ENCODE results near the gene OR2V1. TPM values are rescaled to one million over a fixed set of nuclear protein-coding genes. Genes with fewer than 3 reads are reported as not detected.

OR2V1 gene
- total and polyA plus RNA-seq, 2 donors (not counting 1 experiment from before 2014, with no cell fraction given): not detected

- POLR2A ChIA-PET: no interaction called here
- Mint-ChIP-seq H3K4me1 (no peaks in the 10 kb centered on the region), H3K4me3 (no peak overlapping the region), H3K27ac (no peak overlapping the region), H3K9me3 (ENCODE audit: insufficient read depth) (no peaks in the 10 kb centered on the region), H3K27me3 (peaks cover 30% of the 10 kb centered on the region)
- H3K4me1 ChIP-seq (ENCODE audit: control insufficient read depth in 2 of 2, insufficient read depth in 2 of 2, low read length in 2 of 2): no peaks in the 10 kb centered on the region
- CTCF ChIA-PET: no interaction called here
- H4K20me1 ChIP-seq (ENCODE audit: control insufficient read depth, insufficient read depth, low read length, poor library complexity, severe bottlenecking): no peaks in the 10 kb centered on the region
- no peak for TF ChIP-seq EZH2 (IDR thresholded peaks at IDR 0.05; ENCODE audit: borderline replicate concordance, insufficient read depth, low read depth, low read length, poor library complexity, severe bottlenecking)
- TF ChIP-seq CTCF (IDR thresholded peaks at IDR 0.05): no peak
- no peak for ATAC-seq (ENCODE audit: low read depth)
- peaks cover 0 to 4% (median 0%) of the 10 kb centered on the region in 3 donors for H3K9me3 ChIP-seq (ENCODE audit: control extremely low read depth in 1 of 3, control insufficient read depth in 2 of 3, insufficient read depth in 1 of 3, low read length in 2 of 3)
- H2AFZ ChIP-seq (ENCODE audit: insufficient read depth, low read depth, low read length, poor library complexity, severe bottlenecking): no peak overlapping the region
- H3K4me2 ChIP-seq (replicated peaks; ENCODE audit: low read depth, low read length, poor library complexity, severe bottlenecking): no peak overlapping the region
- H3K9ac ChIP-seq (ENCODE audit: low read length): no peak overlapping the region
- no peak overlapping the region for H3K4me3 ChIP-seq (ENCODE audit: control extremely low read depth in 1 of 5, extremely low read depth in 1 of 5, insufficient read depth in 1 of 5, low read depth in 2 of 5, low read length in 4 of 5)
- H3K27ac ChIP-seq (ENCODE audit: low read length in 2 of 2): no peak overlapping the region
- DNase-seq: no peak
- intact Hi-C loops (cut with micrococcal nuclease): loop anchor here (10.0 kb wide), 1 partner anchor 49 kb away; no protein-coding TSS in a partner anchor
- H3K79me2 ChIP-seq (ENCODE audit: control insufficient read depth, insufficient read depth, low read length): no peaks in the 10 kb centered on the region
- H3K36me3 ChIP-seq (replicated peaks in 1 of 2; ENCODE audit: control extremely low read depth in 1 of 2, control insufficient read depth in 1 of 2, extremely low read depth in 1 of 2, insufficient read depth in 2 of 2, low read length in 1 of 2): no peaks in the 10 kb centered on the region
- peaks cover 0 to 7% (median 1%) of the 10 kb centered on the region in 4 experiments for H3K27me3 ChIP-seq (replicated peaks in 1 of 4; ENCODE audit: control extremely low read depth in 1 of 4, control insufficient read depth in 3 of 4, insufficient read depth in 4 of 4, low read length in 3 of 4)
- 80% methylated on average over 3 of the region's 5 CpGs for WGBS (ENCODE audit: insufficient coverage)
Observed at GRCh38 chr5:181153814-181154213, 22.8 kb upstream of the OR2V1 start.

DNA sequence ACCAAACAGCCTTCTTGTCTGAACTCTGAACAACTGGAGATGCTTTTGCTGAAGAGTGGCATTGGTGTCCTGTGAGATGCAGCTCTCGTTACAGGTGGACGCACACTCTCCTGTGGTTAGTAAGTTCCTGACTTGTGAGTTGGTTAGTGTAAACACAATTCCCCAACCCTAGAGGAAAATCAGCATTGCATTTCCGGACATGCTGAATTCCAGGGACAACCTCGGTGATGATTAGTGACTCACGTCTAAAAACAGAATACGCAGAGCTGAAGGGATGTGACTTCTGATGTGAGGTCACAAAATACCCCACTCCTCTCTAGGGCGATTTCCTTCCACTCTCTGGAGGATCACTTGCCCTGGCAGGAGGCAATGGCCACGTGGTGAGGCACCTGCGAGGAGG, 21.4 kb upstream of the OR2V1 start:
- Histone ChIP-seq H3K4me1 (ENCODE audit: control insufficient read depth in 2 of 2, insufficient read depth in 2 of 2, low read length in 2 of 2) (no peaks in the 10 kb centered on the region), H3K36me3 (replicated peaks in 1 of 2; ENCODE audit: control extremely low read depth in 1 of 2, control insufficient read depth in 1 of 2, extremely low read depth in 1 of 2, insufficient read depth in 2 of 2, low read length in 1 of 2) (no peaks in the 10 kb centered on the region), H3K9ac (ENCODE audit: low read length) (no peak overlapping the region), H4K20me1 (ENCODE audit: control insufficient read depth, insufficient read depth, low read length, poor library complexity, severe bottlenecking) (no peaks in the 10 kb centered on the region), H3K4me2 (replicated peaks; ENCODE audit: low read depth, low read length, poor library complexity, severe bottlenecking) (no peak overlapping the region), H2AFZ (ENCODE audit: insufficient read depth, low read depth, low read length, poor library complexity, severe bottlenecking) (no peak overlapping the region), H3K27ac (ENCODE audit: low read length in 2 of 2) (no peak overlapping the region), H3K4me3 (ENCODE audit: control extremely low read depth in 1 of 5, extremely low read depth in 1 of 5, insufficient read depth in 1 of 5, low read depth in 2 of 5, low read length in 4 of 5) (no peak overlapping the region), H3K79me2 (ENCODE audit: control insufficient read depth, insufficient read depth, low read length) (no peaks in the 10 kb centered on the region), H3K9me3 (ENCODE audit: control extremely low read depth in 1 of 3, control insufficient read depth in 2 of 3, insufficient read depth in 1 of 3, low read length in 2 of 3) (peaks cover 0 to 4% (median 0%) of the 10 kb centered on the region in 3 donors), H3K27me3 (replicated peaks in 1 of 4; ENCODE audit: control extremely low read depth in 1 of 4, control insufficient read depth in 3 of 4, insufficient read depth in 4 of 4, low read length in 3 of 4) (peaks cover 0 to 12% (median 1%) of the 10 kb centered on the region in 4 experiments)
- ATAC-seq (ENCODE audit: low read depth): no peak
- no peak for TF ChIP-seq CTCF (IDR thresholded peaks at IDR 0.05)
- TF ChIP-seq EZH2 (IDR thresholded peaks at IDR 0.05; ENCODE audit: borderline replicate concordance, insufficient read depth, low read depth, low read length, poor library complexity, severe bottlenecking): no peak
- H3K27ac Mint-ChIP-seq: no peak overlapping the region
- no peaks in the 10 kb centered on the region for H3K9me3 Mint-ChIP-seq (ENCODE audit: insufficient read depth)
- no peak for DNase-seq
- no peaks in the 10 kb centered on the region for H3K4me1 Mint-ChIP-seq
- intact Hi-C loops (cut with micrococcal nuclease): loop anchor here (10.0 kb wide), 1 partner anchor 48 kb away; no protein-coding TSS in a partner anchor
- H3K27me3 Mint-ChIP-seq: peaks cover 34% of the 10 kb centered on the region
- no peak overlapping the region for H3K4me3 Mint-ChIP-seq
- POLR2A ChIA-PET: no interaction called here
- CTCF ChIA-PET: interaction anchor here (0.9 to 1.0 kb wide), 2 partner anchors 368 to 377 kb away, joined by 3 read pairs; no protein-coding TSS in a partner anchor
- 76% methylated on average over 8 of the region's 9 CpGs for WGBS (ENCODE audit: insufficient coverage)

Measured in B cell (primary cell).